MM.1S (cell line): ENCODE results near the gene SOBP.

Experiments used
- EZH2 ChIP-seq: fragments of 300-600 bp; sonication (generic); optimal IDR thresholded peaks from 2 replicates; pipeline ENCODE3; 2017; ENCODE audit warnings: low read depth, mild to moderate bottlenecking, antibody characterized with exemption, low read length, mixed read lengths
- EZH2phosphoT487 ChIP-seq: fragments of 300-600 bp; sonication (generic); IDR thresholded peaks from 2 replicates; pipeline ENCODE4 v1.6.1; 2018; ENCODE audit warnings: antibody characterized with exemption, low read length
- TF ChIP-seq, protein P1 (sequence below): fragments of 300-600 bp; sonication (generic); IDR thresholded peaks from 2 replicates; pipeline ENCODE4 v1.5.1; 2016; ENCODE audit warnings: antibody characterized with exemption, low read length, mixed read lengths

DNA sequence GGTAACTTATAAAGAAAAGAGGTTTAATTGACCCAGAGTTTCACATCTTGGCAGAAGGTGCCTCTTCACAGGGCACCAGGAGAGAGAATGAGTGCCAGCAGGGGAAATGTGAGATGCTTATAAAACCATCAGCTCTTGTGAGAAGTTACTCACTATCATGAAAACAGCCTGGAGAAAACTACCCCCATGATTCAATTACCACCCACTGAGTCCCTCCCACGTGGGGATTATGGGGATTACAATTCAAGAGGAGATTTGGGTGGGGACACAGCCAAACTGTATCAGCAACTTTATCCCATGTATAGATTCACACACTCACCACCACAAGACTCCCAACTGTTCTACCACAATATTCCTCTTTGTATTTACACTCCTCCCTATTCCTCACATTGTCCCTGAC, 41.1 kb upstream of the SOBP start:
- TF ChIP-seq, protein P1, sequence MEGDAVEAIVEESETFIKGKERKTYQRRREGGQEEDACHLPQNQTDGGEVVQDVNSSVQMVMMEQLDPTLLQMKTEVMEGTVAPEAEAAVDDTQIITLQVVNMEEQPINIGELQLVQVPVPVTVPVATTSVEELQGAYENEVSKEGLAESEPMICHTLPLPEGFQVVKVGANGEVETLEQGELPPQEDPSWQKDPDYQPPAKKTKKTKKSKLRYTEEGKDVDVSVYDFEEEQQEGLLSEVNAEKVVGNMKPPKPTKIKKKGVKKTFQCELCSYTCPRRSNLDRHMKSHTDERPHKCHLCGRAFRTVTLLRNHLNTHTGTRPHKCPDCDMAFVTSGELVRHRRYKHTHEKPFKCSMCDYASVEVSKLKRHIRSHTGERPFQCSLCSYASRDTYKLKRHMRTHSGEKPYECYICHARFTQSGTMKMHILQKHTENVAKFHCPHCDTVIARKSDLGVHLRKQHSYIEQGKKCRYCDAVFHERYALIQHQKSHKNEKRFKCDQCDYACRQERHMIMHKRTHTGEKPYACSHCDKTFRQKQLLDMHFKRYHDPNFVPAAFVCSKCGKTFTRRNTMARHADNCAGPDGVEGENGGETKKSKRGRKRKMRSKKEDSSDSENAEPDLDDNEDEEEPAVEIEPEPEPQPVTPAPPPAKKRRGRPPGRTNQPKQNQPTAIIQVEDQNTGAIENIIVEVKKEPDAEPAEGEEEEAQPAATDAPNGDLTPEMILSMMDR = no peak
- TF ChIP-seq EZH2phosphoT487 (no peak), EZH2 (no peak)
